SK-N-SH treated with all-trans-retinoic acid at 6 μM for 48 hours (cell line): ENCODE results near the gene ZBTB16.

ENCODE experiments used
- ARNTL ChIP-seq: fragments of 450-650 bp; formaldehyde crosslinking; IDR thresholded peaks from 2 replicates; pipeline ENCODE4 v1.5.0; 2020; ENCODE audit warnings: low read depth, mild to moderate bottlenecking, moderate library complexity, borderline replicate concordance
- BACH2 ChIP-seq: fragments of 250-450 bp; sonication (Bioruptor Pico); IDR thresholded peaks from 2 replicates; pipeline ENCODE4 v1.9.0; 2021; ENCODE audit warnings: mild to moderate bottlenecking, borderline replicate concordance
- RARB ChIP-seq: fragments of 250-450 bp; sonication (Bioruptor Pico); IDR thresholded peaks from 2 replicates; pipeline ENCODE4 v1.8.0; 2021; ENCODE audit warnings: mild to moderate bottlenecking, moderate library complexity
- TCF4 ChIP-seq: fragments of 250-450 bp; sonication (Bioruptor Pico); IDR thresholded peaks from 2 replicates; pipeline ENCODE4 v1.8.0; 2021; ENCODE audit warnings: mild to moderate bottlenecking, moderate library complexity, borderline replicate concordance
- TF ChIP-seq, protein P1 (sequence below): fragments of 250-450 bp; sonication (Bioruptor Pico); IDR thresholded peaks from 2 replicates; pipeline ENCODE4 v1.5.0; 2020; ENCODE audit warnings: mild to moderate bottlenecking, moderate library complexity
- TF ChIP-seq, protein P2 (sequence below): fragments of 250-450 bp; sonication (Bioruptor Pico); IDR thresholded peaks from 2 replicates; pipeline ENCODE4 v1.8.0; 2020; ENCODE audit warnings: mild to moderate bottlenecking, moderate library complexity, borderline replicate concordance

DNA sequence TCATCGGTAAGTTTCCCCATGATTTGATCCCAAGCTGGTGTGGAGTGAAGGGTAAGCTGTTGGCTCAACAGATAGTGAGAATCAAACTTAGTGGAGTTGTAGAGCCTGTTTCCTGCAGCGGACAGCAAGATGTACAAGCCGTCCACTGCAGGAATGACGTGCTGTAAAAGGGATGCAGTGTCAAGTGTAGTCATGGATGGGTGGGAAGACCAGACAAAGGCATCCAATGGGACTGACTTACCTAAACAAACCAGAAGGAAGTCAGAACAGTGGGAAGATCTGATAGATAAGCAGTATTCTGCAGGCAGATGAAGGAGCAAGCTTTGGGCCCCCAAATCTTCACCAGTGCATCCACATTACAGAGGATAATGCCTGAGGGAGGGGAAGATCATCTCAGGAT lies 8.8 kb downstream of the ZBTB16 start:
- TF ChIP-seq TCF4, result no peak
- TF ChIP-seq, protein P1, sequence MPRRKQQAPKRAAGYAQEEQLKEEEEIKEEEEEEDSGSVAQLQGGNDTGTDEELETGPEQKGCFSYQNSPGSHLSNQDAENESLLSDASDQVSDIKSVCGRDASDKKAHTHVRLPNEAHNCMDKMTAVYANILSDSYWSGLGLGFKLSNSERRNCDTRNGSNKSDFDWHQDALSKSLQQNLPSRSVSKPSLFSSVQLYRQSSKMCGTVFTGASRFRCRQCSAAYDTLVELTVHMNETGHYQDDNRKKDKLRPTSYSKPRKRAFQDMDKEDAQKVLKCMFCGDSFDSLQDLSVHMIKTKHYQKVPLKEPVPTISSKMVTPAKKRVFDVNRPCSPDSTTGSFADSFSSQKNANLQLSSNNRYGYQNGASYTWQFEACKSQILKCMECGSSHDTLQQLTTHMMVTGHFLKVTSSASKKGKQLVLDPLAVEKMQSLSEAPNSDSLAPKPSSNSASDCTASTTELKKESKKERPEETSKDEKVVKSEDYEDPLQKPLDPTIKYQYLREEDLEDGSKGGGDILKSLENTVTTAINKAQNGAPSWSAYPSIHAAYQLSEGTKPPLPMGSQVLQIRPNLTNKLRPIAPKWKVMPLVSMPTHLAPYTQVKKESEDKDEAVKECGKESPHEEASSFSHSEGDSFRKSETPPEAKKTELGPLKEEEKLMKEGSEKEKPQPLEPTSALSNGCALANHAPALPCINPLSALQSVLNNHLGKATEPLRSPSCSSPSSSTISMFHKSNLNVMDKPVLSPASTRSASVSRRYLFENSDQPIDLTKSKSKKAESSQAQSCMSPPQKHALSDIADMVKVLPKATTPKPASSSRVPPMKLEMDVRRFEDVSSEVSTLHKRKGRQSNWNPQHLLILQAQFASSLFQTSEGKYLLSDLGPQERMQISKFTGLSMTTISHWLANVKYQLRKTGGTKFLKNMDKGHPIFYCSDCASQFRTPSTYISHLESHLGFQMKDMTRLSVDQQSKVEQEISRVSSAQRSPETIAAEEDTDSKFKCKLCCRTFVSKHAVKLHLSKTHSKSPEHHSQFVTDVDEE (CRISPR knock-in tag), result no peak
- TF ChIP-seq ARNTL, result no peak
- TF ChIP-seq BACH2 (CRISPR knock-in tag), result no peak
- TF ChIP-seq RARB (CRISPR knock-in tag), result no peak
- TF ChIP-seq, protein P2, sequence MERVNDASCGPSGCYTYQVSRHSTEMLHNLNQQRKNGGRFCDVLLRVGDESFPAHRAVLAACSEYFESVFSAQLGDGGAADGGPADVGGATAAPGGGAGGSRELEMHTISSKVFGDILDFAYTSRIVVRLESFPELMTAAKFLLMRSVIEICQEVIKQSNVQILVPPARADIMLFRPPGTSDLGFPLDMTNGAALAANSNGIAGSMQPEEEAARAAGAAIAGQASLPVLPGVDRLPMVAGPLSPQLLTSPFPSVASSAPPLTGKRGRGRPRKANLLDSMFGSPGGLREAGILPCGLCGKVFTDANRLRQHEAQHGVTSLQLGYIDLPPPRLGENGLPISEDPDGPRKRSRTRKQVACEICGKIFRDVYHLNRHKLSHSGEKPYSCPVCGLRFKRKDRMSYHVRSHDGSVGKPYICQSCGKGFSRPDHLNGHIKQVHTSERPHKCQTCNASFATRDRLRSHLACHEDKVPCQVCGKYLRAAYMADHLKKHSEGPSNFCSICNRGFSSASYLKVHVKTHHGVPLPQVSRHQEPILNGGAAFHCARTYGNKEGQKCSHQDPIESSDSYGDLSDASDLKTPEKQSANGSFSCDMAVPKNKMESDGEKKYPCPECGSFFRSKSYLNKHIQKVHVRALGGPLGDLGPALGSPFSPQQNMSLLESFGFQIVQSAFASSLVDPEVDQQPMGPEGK, result no peak
